OCI-LY3 (cell line): ENCODE measurements around the gene OXNAD1.

Source experiments
- H2AFZ ChIP-seq: fragments of 200-600, 300-600 bp; shearing (Covaris generic); 2 replicates; pipeline ENCODE4 v1.6.0; 2014; ENCODE audit warnings: antibody characterized with exemption, low read depth, low read length
- H3K27ac ChIP-seq: fragments of 200-600, 300-600 bp; sonication (generic); 2 replicates; pipeline ENCODE4 v1.5.1; 2014; ENCODE audit warnings: mild to moderate bottlenecking, low read length, moderate library complexity, mixed read lengths
- H3K27me3 ChIP-seq: fragments of 200-600, 300-600 bp; sonication (generic); 2 replicates; pipeline ENCODE4 v1.6.1; 2014; ENCODE audit warnings: low read depth, low read length, mixed read lengths
- H3K36me3 ChIP-seq: fragments of 200-600, 300-600 bp; sonication (generic); replicated peaks from 2 replicates; pipeline ENCODE3; 2014; ENCODE audit warnings: low read depth, low read length, mixed read lengths
- H3K4me1 ChIP-seq: fragments of 300-600, 200-600 bp; sonication (generic); 2 replicates; pipeline ENCODE4 v1.6.1; 2014; ENCODE audit warnings: low read length, mixed read lengths
- H3K4me2 ChIP-seq: fragments of 200-600, 300-600 bp; sonication (generic); 2 replicates; pipeline ENCODE4 v1.6.1; 2014; ENCODE audit warnings: low read length, mixed read lengths
- H3K4me3 ChIP-seq: fragments of 300-600, 200-600 bp; sonication (generic); 2 replicates; pipeline ENCODE4 v1.5.1; 2014; ENCODE audit warnings: antibody characterized with exemption, mild to moderate bottlenecking, low read length, moderate library complexity
- H3K79me2 ChIP-seq: fragments of 300-600, 200-600 bp; shearing (Covaris generic); 2 replicates; pipeline ENCODE4 v1.6.1; 2014; ENCODE audit warnings: mild to moderate bottlenecking, low read length, mixed read lengths
- H3K9ac ChIP-seq: fragments of 300-600, 200-600 bp; shearing (Covaris generic); 2 replicates; pipeline ENCODE4 v1.6.0; 2014; ENCODE audit warnings: mild to moderate bottlenecking, low read length, moderate library complexity
- H3K9me3 ChIP-seq: fragments of 200-600, 300-600 bp; shearing (Covaris generic); 2 replicates; pipeline ENCODE4 v1.6.1; 2014; ENCODE audit warnings: low read length, mixed read lengths; ENCODE audit not compliant: insufficient read depth
- H4K20me1 ChIP-seq: fragments of 200-600, 300-600 bp; sonication (generic); 2 replicates; pipeline ENCODE4 v1.6.1; 2016; ENCODE audit warnings: low read length, mixed read lengths; ENCODE audit not compliant: insufficient read depth
- CTCF ChIP-seq: fragments of 200-600, 300-600 bp; sonication (generic); IDR thresholded peaks from 2 replicates; pipeline ENCODE4 v1.5.1; 2014; ENCODE audit warnings: antibody characterized with exemption, low read length, low read depth
- EZH2phosphoT487 ChIP-seq: fragments of 200-600 bp; shearing (Covaris generic); IDR thresholded peaks from 2 replicates; pipeline ENCODE4 v1.6.1; 2018; ENCODE audit warnings: antibody characterized with exemption, mixed run types, low read depth

OXNAD1 gene

GRCh38 chr3:16264708-16265454 lies at the start of gene OXNAD1, which contains the start of gene DPH3:
Gene OXNAD1 (plus strand): TSS chr3:16265212. CDS start chr3:16270953, 5,741 bp downstream.
Gene DPH3 (minus strand): TSS chr3:16264943. CDS start chr3:16264876, 67 bp downstream.
- no peaks in the 10 kb centered on the region for H3K27me3 ChIP-seq
- peak within 1 kb of the TSS; percentile 85 for H3K4me3 ChIP-seq
- peak within 1 kb of the TSS; percentile 76 for H3K9ac ChIP-seq
- peak within 1 kb of the TSS; percentile 85 for H2AFZ ChIP-seq
- H3K27ac ChIP-seq: peak within 1 kb of the TSS; percentile 65
- peaks cover 6% of the 10 kb centered on the region for H3K36me3 ChIP-seq
- no peaks in the 10 kb centered on the region for H3K9me3 ChIP-seq
- peak within 1 kb of the TSS; percentile 89 for H3K4me2 ChIP-seq
- H3K4me1 ChIP-seq: peaks cover 30% of the 10 kb centered on the region
- H4K20me1 ChIP-seq: no peaks in the 10 kb centered on the region
- peaks cover 69% of the 10 kb centered on the region for H3K79me2 ChIP-seq
- TF ChIP-seq EZH2phosphoT487 (no peak), CTCF (no peak)

GRCh38 chr3:16216373-16216935 lies 48.6 kb upstream of the OXNAD1 start:
- TF ChIP-seq CTCF: no peak
- Histone ChIP-seq H3K27ac (no peak overlapping the region), H3K4me2 (no peak overlapping the region), H3K79me2 (no peaks in the 10 kb centered on the region), H3K9ac (no peak overlapping the region), H3K9me3 (no peaks in the 10 kb centered on the region), H3K27me3 (0 out of 2 replicates have a peak, but pooled peaks cover 3% of the 10 kb centered on the region), H3K4me3 (no peak overlapping the region), H3K36me3 (no peaks in the 10 kb centered on the region), H3K4me1 (no peaks in the 10 kb centered on the region), H2AFZ (no peak overlapping the region), H4K20me1 (no peaks in the 10 kb centered on the region)

- no peak overlapping the region for H2AFZ ChIP-seq
- H3K4me3 ChIP-seq: no peak overlapping the region
- H3K27me3 ChIP-seq: no peaks in the 10 kb centered on the region
- no peaks in the 10 kb centered on the region for H3K79me2 ChIP-seq
- H3K9ac ChIP-seq: no peak overlapping the region
- no peaks in the 10 kb centered on the region for H3K9me3 ChIP-seq
- H4K20me1 ChIP-seq: no peaks in the 10 kb centered on the region
- no peak overlapping the region for H3K27ac ChIP-seq
- H3K4me1 ChIP-seq: peaks cover 10% of the 10 kb centered on the region; the same call in 1 of the 2 replicates
- no peaks in the 10 kb centered on the region for H3K36me3 ChIP-seq
- H3K4me2 ChIP-seq: no peak overlapping the region
- TF ChIP-seq CTCF (no peak), EZH2phosphoT487 (no peak)
Measured at GRCh38 chr3:16219777-16220176, 45.2 kb upstream of the OXNAD1 start.

- Histone ChIP-seq H3K36me3 (no peaks in the 10 kb centered on the region), H3K27me3 (no peaks in the 10 kb centered on the region), H4K20me1 (no peaks in the 10 kb centered on the region), H3K9me3 (no peaks in the 10 kb centered on the region), H3K9ac (no peak overlapping the region), H3K4me3 (no peak overlapping the region), H2AFZ (no peak overlapping the region), H3K79me2 (no peaks in the 10 kb centered on the region), H3K27ac (no peak overlapping the region), H3K4me2 (no peak overlapping the region), H3K4me1 (peaks cover 13% of the 10 kb centered on the region; the same call in 1 of the 2 replicates)
- no peak for TF ChIP-seq EZH2phosphoT487
- TF ChIP-seq CTCF: no peak
Measured at GRCh38 chr3:16221990-16222389, 43.0 kb upstream of the OXNAD1 start.
